ENCODE data around the gene GALNT17. TPM values are rescaled to one million over a fixed set of nuclear protein-coding genes. Genes with fewer than 3 reads are reported as not detected.

The GALNT17 gene
- total RNA-seq, 1 experiment from 2014 or later: not detected

- TF ChIP-seq TCF7L2 (IDR thresholded peaks at IDR 0.05; ENCODE audit: low read depth, low read length) (no peak), CTCF (IDR thresholded peaks at IDR 0.05) (no peak), SIN3A (IDR thresholded peaks at IDR 0.05; ENCODE audit: borderline replicate concordance, insufficient read depth, low read depth, low read length) (no peak), REST (IDR thresholded peaks at IDR 0.05; ENCODE audit: insufficient read depth in 1 of 2, low read depth in 2 of 2, low read length in 1 of 2) (no peak), POLR2AphosphoS5 (IDR thresholded peaks at IDR 0.05; ENCODE audit: low read depth, low read length) (no peak)
- Histone ChIP-seq H3K4me1 (ENCODE audit: control insufficient read depth, insufficient read depth, low read length) (no peaks in the 10 kb centered on the region), H3K9me3 (ENCODE audit: control insufficient read depth, insufficient read depth, low read depth, low read length) (0 out of 2 replicates have a peak, but pooled peaks cover 2% of the 10 kb centered on the region), H3K27me3 (ENCODE audit: control insufficient read depth, insufficient read depth, low read length) (no peaks in the 10 kb centered on the region), H3K27ac (ENCODE audit: low read length) (no peak overlapping the region), H3K4me3 (ENCODE audit: low read depth in 2 of 2, low read length in 2 of 2) (no peak overlapping the region), H3K36me3 (ENCODE audit: control insufficient read depth, insufficient read depth, low read length) (no peaks in the 10 kb centered on the region)
- DNase-seq (ENCODE audit: low read depth, low spot score): no peak
- no peak for ATAC-seq
- intact Hi-C loops (cut with micrococcal nuclease; ENCODE audit: unreplicated experiment): no loop called here
- CTCF ChIA-PET: no interaction called here
- BruUV-seq (replicated peaks): no TSS peak
- in situ Hi-C loops (cut with HindIII; ENCODE audit: low pct_unique_long_range_greater_than_20kb, low sequenced_read_pairs): no loop called here
- POLR2A ChIA-PET: no interaction called here
These were observed 89.1 kb downstream of the GALNT17 start for GRCh38 chr7:71221049-71221448.

GRCh38 chr7:71221549-71221948, 89.6 kb downstream of the GALNT17 start:
- H3K9me3 ChIP-seq (ENCODE audit: control insufficient read depth, insufficient read depth, low read depth, low read length): 0 out of 2 replicates have a peak, but pooled peaks cover 2% of the 10 kb centered on the region
- no peak for ATAC-seq

More at GRCh38 chr7:71221549-71221948, 89.6 kb downstream of the GALNT17 start:
- no peaks in the 10 kb centered on the region for H3K4me1 ChIP-seq (ENCODE audit: control insufficient read depth, insufficient read depth, low read length)
- H3K36me3 ChIP-seq (ENCODE audit: control insufficient read depth, insufficient read depth, low read length): no peaks in the 10 kb centered on the region
- DNase-seq (ENCODE audit: low read depth, low spot score): no peak
- intact Hi-C loops (cut with micrococcal nuclease; ENCODE audit: unreplicated experiment): no loop called here
- in situ Hi-C loops (cut with HindIII; ENCODE audit: low pct_unique_long_range_greater_than_20kb, low sequenced_read_pairs): no loop called here
- TF ChIP-seq CTCF (IDR thresholded peaks at IDR 0.05) (no peak), POLR2AphosphoS5 (IDR thresholded peaks at IDR 0.05; ENCODE audit: low read depth, low read length) (no peak)
- ChIA-PET CTCF (no interaction called here), POLR2A (no interaction called here)
- BruUV-seq (replicated peaks): no TSS peak
- no peak overlapping the region for H3K4me3 ChIP-seq (ENCODE audit: low read depth in 2 of 2, low read length in 2 of 2)
- H3K27ac ChIP-seq (ENCODE audit: low read length): no peak overlapping the region
- H3K27me3 ChIP-seq (ENCODE audit: control insufficient read depth, insufficient read depth, low read length): no peaks in the 10 kb centered on the region
